A673 (cell line): ENCODE data around the gene RGS7. TPM values are rescaled to one million over a fixed set of nuclear protein-coding genes. Genes with fewer than 3 reads are reported as not detected.
A peak's percentile ranks its signal among the peaks of the same experiment; 100 is the strongest.

Source experiments
- BruUV-seq: library from RNA; stranded (reverse); fragments of 400-500 nt; replicated peaks from 2 replicates; lab custom pipeline; 2021; lab: Mats Ljungman, UMichigan
- CTCF ChIA-PET: fragments of 300-600 bp; sonication (Branson Sonifier 250); formaldehyde crosslinking; loops from one replicate; lab custom pipeline; 2022; ENCODE audit warnings: antibody characterized with exemption; lab: Charles Lee
- POLR2A ChIA-PET: fragments of 300-600 bp; sonication (Branson Sonifier 250); formaldehyde crosslinking; loops from one replicate; lab custom pipeline; 2022; ENCODE audit warnings: antibody characterized with exemption; ENCODE audit not compliant: low non-redundant PET; lab: Charles Lee
- DNase-seq: peaks from one replicate; pipeline ENCODE4 v3.0.0-alpha.2; 2015; ENCODE audit warnings: low spot score
- H3K27ac ChIP-seq: fragments of 200-600 bp; sonication (generic); 2 replicates; pipeline ENCODE4 v1.5.1; 2016; ENCODE audit warnings: mixed run types, low read depth, mild to moderate bottlenecking, mixed read lengths, antibody characterized with exemption, low read length; ENCODE audit not compliant: poor library complexity, severe bottlenecking
- H3K27me3 ChIP-seq: fragments of 200-600 bp; sonication (generic); replicated peaks from 2 replicates; pipeline ENCODE4 v1.6.1; 2017; ENCODE audit warnings: mixed run types, low read depth, mild to moderate bottlenecking, mixed read lengths, antibody characterized with exemption, low read length; ENCODE audit not compliant: insufficient read depth, poor library complexity
- H3K36me3 ChIP-seq: fragments of 200-600 bp; sonication (generic); 2 replicates; pipeline ENCODE4 v1.6.1; 2016; ENCODE audit warnings: mixed run types, mild to moderate bottlenecking, mixed read lengths, antibody characterized with exemption, low read length; ENCODE audit not compliant: insufficient read depth, poor library complexity, severe bottlenecking
- H3K4me1 ChIP-seq: fragments of 200-600 bp; sonication (generic); 2 replicates; pipeline ENCODE4 v1.6.1; 2017; ENCODE audit warnings: mixed run types, mild to moderate bottlenecking, mixed read lengths, antibody characterized with exemption, low read length; ENCODE audit not compliant: insufficient read depth, poor library complexity, severe bottlenecking
- H3K4me3 ChIP-seq: fragments of 200-600 bp; sonication (generic); 2 replicates; pipeline ENCODE4 v1.5.1; 2016; ENCODE audit warnings: low read depth, mixed run types, mild to moderate bottlenecking, mixed read lengths, low read length; ENCODE audit not compliant: poor library complexity, severe bottlenecking
- H3K9me3 ChIP-seq: fragments of 200-600 bp; sonication (generic); 2 replicates; pipeline ENCODE4 v1.6.1; 2016; ENCODE audit warnings: mixed run types, low read depth, mild to moderate bottlenecking, mixed read lengths, antibody characterized with exemption, low read length; ENCODE audit not compliant: poor library complexity, severe bottlenecking
- CTCF ChIP-seq: fragments of 300-800, 200-600 bp; sonication (generic); conservative IDR thresholded peaks from 2 replicates; pipeline ENCODE4 v1.5.1; 2017; ENCODE audit warnings: low read depth, mild to moderate bottlenecking, antibody characterized with exemption, low read length, moderate library complexity, mixed read lengths
- EZH2 ChIP-seq: fragments of 200-600 bp; sonication (generic); IDR thresholded peaks from 2 replicates; pipeline ENCODE4 v1.6.1; 2017; ENCODE audit warnings: borderline replicate concordance, low read depth, mild to moderate bottlenecking, mixed read lengths, antibody characterized with exemption, low read length; ENCODE audit not compliant: poor library complexity, severe bottlenecking
- intact Hi-C: fragments of 100-400 bp; cut with micrococcal nuclease; formaldehyde crosslinking; loops from one replicate; pipeline ENCODE4 v1.10.0; 2022; ENCODE audit not compliant: unreplicated experiment
- total RNA-seq: library from RNA; stranded (reverse); gene quantifications from 2 replicates; pipeline ENCODE4 v1.2.3, GENCODE V29; 2021

RGS7 gene
- total RNA-seq, 1 experiment from 2014 or later, result not detected

GRCh38 chr1:240947438-240948224 is 409.4 kb downstream of the RGS7 start:
- CTCF ChIA-PET, result no interaction called here
- no peak overlapping the region for H3K27ac ChIP-seq
- BruUV-seq, result no TSS peak
- no peaks in the 10 kb centered on the region for H3K4me1 ChIP-seq
- intact Hi-C loops, result loop anchor here (5.0 kb wide), 1 partner anchor 215 kb away; no protein-coding TSS in a partner anchor
- H3K9me3 ChIP-seq, result no peaks in the 10 kb centered on the region
- H3K27me3 ChIP-seq, result no peaks in the 10 kb centered on the region
- POLR2A ChIA-PET, result no interaction called here
- no peak overlapping the region for H3K4me3 ChIP-seq
- H3K36me3 ChIP-seq, result no peaks in the 10 kb centered on the region
- TF ChIP-seq EZH2 (no peak), CTCF (no peak)
- no peak for DNase-seq

GRCh38 chr1:240946926-240947325 is 410.1 kb downstream of the RGS7 start:
- Histone ChIP-seq H3K4me3 (no peak overlapping the region), H3K9me3 (no peaks in the 10 kb centered on the region), H3K36me3 (no peaks in the 10 kb centered on the region), H3K4me1 (no peaks in the 10 kb centered on the region), H3K27ac (no peak overlapping the region), H3K27me3 (no peaks in the 10 kb centered on the region)
- POLR2A ChIA-PET, result no interaction called here
- TF ChIP-seq EZH2 (no peak), CTCF (peak; percentile 33)
- peak; percentile 12 for DNase-seq
- intact Hi-C loops, result loop anchor here (5.0 kb wide), 1 partner anchor 215 kb away; no protein-coding TSS in a partner anchor
- CTCF ChIA-PET, result no interaction called here
- no TSS peak for BruUV-seq

GRCh38 chr1:240942901-240943300 is 414.1 kb downstream of the RGS7 start:
- H3K27ac ChIP-seq, result no peak overlapping the region
- ChIA-PET CTCF (no interaction called here), POLR2A (no interaction called here)
- no TSS peak for BruUV-seq
- no peaks in the 10 kb centered on the region for H3K9me3 ChIP-seq
- no peak for TF ChIP-seq EZH2
- no peak for TF ChIP-seq CTCF
- intact Hi-C loops, result no loop called here
- H3K27me3 ChIP-seq, result no peaks in the 10 kb centered on the region
- no peak overlapping the region for H3K4me3 ChIP-seq
- H3K36me3 ChIP-seq, result no peaks in the 10 kb centered on the region
- no peaks in the 10 kb centered on the region for H3K4me1 ChIP-seq
- DNase-seq, result no peak
